ENCODE data around the gene DTNB.

GRCh38 chr2:25460261-25460905 lies 213.0 kb downstream of the DTNB start:
- TF ChIP-seq RAD21 (IDR thresholded peaks at IDR 0.05; ENCODE audit: low read length) = no peak
- TF ChIP-seq, protein P1, sequence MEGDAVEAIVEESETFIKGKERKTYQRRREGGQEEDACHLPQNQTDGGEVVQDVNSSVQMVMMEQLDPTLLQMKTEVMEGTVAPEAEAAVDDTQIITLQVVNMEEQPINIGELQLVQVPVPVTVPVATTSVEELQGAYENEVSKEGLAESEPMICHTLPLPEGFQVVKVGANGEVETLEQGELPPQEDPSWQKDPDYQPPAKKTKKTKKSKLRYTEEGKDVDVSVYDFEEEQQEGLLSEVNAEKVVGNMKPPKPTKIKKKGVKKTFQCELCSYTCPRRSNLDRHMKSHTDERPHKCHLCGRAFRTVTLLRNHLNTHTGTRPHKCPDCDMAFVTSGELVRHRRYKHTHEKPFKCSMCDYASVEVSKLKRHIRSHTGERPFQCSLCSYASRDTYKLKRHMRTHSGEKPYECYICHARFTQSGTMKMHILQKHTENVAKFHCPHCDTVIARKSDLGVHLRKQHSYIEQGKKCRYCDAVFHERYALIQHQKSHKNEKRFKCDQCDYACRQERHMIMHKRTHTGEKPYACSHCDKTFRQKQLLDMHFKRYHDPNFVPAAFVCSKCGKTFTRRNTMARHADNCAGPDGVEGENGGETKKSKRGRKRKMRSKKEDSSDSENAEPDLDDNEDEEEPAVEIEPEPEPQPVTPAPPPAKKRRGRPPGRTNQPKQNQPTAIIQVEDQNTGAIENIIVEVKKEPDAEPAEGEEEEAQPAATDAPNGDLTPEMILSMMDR (conservative IDR thresholded peaks at IDR 0.05; ENCODE audit: low read depth, low read length) = no peak
- no peak for TF ChIP-seq FOS (IDR thresholded peaks at IDR 0.05; ENCODE audit: low read depth, low read length)
- TF ChIP-seq CHD1 (IDR thresholded peaks at IDR 0.05; ENCODE audit: low read depth, low read length) = no peak
- TF ChIP-seq POLR2A (IDR thresholded peaks at IDR 0.05; ENCODE audit: low read depth, low read length) = no peak
- TF ChIP-seq MXI1 (IDR thresholded peaks at IDR 0.05; ENCODE audit: borderline replicate concordance, low read depth, low read length) = no peak
- TF ChIP-seq MAZ (IDR thresholded peaks at IDR 0.05; ENCODE audit: borderline replicate concordance, low read depth, low read length) = no peak
